HEK293 (cell line): ENCODE measurements around the gene CDH8.

ENCODE experiments used
- CTCF ChIA-PET: fragments of 350-600 bp; formaldehyde crosslinking; extraction: SDS; loops from one replicate; lab custom pipeline; 2021; ENCODE audit warnings: antibody characterized with exemption; lab: Yijun Ruan, JAX
- POLR2A ChIA-PET: fragments of 300-600 bp; formaldehyde crosslinking; extraction: SDS; loops from one replicate; lab custom pipeline; 2020; ENCODE audit warnings: antibody characterized with exemption, inconsistent platforms; lab: Yijun Ruan, JAX
- H3K27ac ChIP-seq: fragments of 200-500 bp; sonication (Bioruptor generic); 2 replicates; pipeline ENCODE4 v1.5.1; 2014; ENCODE audit warnings: low read depth, low read length, control low read depth, inconsistent platforms; ENCODE audit errors: extremely low read depth
- H3K36me3 ChIP-seq, 2 experiments: fragments of 200-500 bp in 1 of 2; sonication (Bioruptor generic) in 1 of 2; 1 replicate in 1 of 2; 2 replicates in 1 of 2; pipeline ENCODE4 v1.5.1; 2014 to 2017; ENCODE audit warnings: inconsistent platforms in 2 of 2, low read length in 2 of 2; ENCODE audit not compliant: control insufficient read depth in 2 of 2, insufficient read depth in 1 of 2
- H3K4me1 ChIP-seq: fragments of 200-500 bp; sonication (Bioruptor generic); 2 replicates; pipeline ENCODE4 v1.5.1; 2014; ENCODE audit warnings: mild to moderate bottlenecking, low read length, inconsistent platforms; ENCODE audit not compliant: control insufficient read depth, insufficient read depth
- H3K4me3 ChIP-seq: 2 replicates; pipeline ENCODE4 v1.5.1; 2011; ENCODE audit warnings: low read depth, mild to moderate bottlenecking, control low read depth, low read length, moderate library complexity
- H3K9me3 ChIP-seq: fragments of 200-500 bp; sonication (Bioruptor generic); 2 replicates; pipeline ENCODE4 v1.5.1; 2014; ENCODE audit warnings: low read depth, low read length, inconsistent platforms; ENCODE audit not compliant: control insufficient read depth, insufficient read depth
- BCL6B ChIP-seq: fragments of 450-650 bp; formaldehyde crosslinking; IDR thresholded peaks from 2 replicates; pipeline ENCODE4 v1.5.1; 2017; ENCODE audit warnings: missing biosample characterization, missing genetic modification characterization
- ELK4 ChIP-seq: IDR thresholded peaks from 2 replicates; pipeline ENCODE4 v1.6.1; 2011; ENCODE audit warnings: mild to moderate bottlenecking, low read depth, low read length, borderline replicate concordance
- GLI2 ChIP-seq: fragments of 450-650 bp; formaldehyde crosslinking; IDR thresholded peaks from 2 replicates; pipeline ENCODE4; 2017; ENCODE audit warnings: missing biosample characterization, missing genetic modification characterization, low read depth, borderline replicate concordance
- KLF8 ChIP-seq: fragments of 450-650 bp; formaldehyde crosslinking; IDR thresholded peaks from 2 replicates; pipeline ENCODE4 v1.5.1; 2016; ENCODE audit warnings: missing biosample characterization, missing genetic modification characterization
- PRDM1 ChIP-seq: fragments of 450-650 bp; formaldehyde crosslinking; IDR thresholded peaks from 2 replicates; pipeline ENCODE4; 2016; ENCODE audit warnings: missing biosample characterization, missing genetic modification characterization
- PRDM6 ChIP-seq: fragments of 450-650 bp; formaldehyde crosslinking; IDR thresholded peaks from 2 replicates; pipeline ENCODE4 v1.5.1; 2017; ENCODE audit warnings: missing biosample characterization, missing genetic modification characterization
- RBAK ChIP-seq: fragments of 450-650 bp; formaldehyde crosslinking; IDR thresholded peaks from 2 replicates; pipeline ENCODE4 v1.5.1; 2016; ENCODE audit warnings: missing biosample characterization, missing genetic modification characterization
- WT1 ChIP-seq: fragments of 450-650 bp; formaldehyde crosslinking; IDR thresholded peaks from 2 replicates; pipeline ENCODE4 v1.5.1; 2016; ENCODE audit warnings: missing biosample characterization, missing genetic modification characterization
- ZBTB6 ChIP-seq: fragments of 450-650 bp; formaldehyde crosslinking; IDR thresholded peaks from 2 replicates; pipeline ENCODE4 v1.5.1; 2017; ENCODE audit warnings: missing biosample characterization, missing genetic modification characterization
- ZNF175 ChIP-seq: fragments of 450-650 bp; formaldehyde crosslinking; IDR thresholded peaks from 2 replicates; pipeline ENCODE4 v1.5.1; 2016; ENCODE audit warnings: missing biosample characterization, missing genetic modification characterization
- ZNF211 ChIP-seq: fragments of 450-650 bp; formaldehyde crosslinking; IDR thresholded peaks from 2 replicates; pipeline ENCODE4 v1.5.1; 2016; ENCODE audit warnings: low read depth, missing biosample characterization, missing genetic modification characterization
- ZNF221 ChIP-seq: fragments of 450-650 bp; formaldehyde crosslinking; IDR thresholded peaks from 2 replicates; pipeline ENCODE4 v1.5.1; 2017; ENCODE audit warnings: missing biosample characterization, missing genetic modification characterization, borderline replicate concordance
- ZNF239 ChIP-seq: fragments of 450-650 bp; formaldehyde crosslinking; IDR thresholded peaks from 2 replicates; pipeline ENCODE4 v1.5.1; 2016; ENCODE audit warnings: missing biosample characterization, missing genetic modification characterization
- ZNF274 ChIP-seq, 2 experiments: fragments of 200-500 bp in 1 of 2; fragments of 450-650 bp in 1 of 2; sonication (Bioruptor generic) in 1 of 2; formaldehyde crosslinking in 1 of 2; IDR thresholded peaks; 2 replicates each; pipeline versions ENCODE4 v1.5.1 to v1.6.1; 2014 to 2016; ENCODE audit warnings: borderline replicate concordance in 1 of 2, inconsistent platforms in 1 of 2, low read length in 1 of 2, missing biosample characterization in 1 of 2, missing genetic modification characterization in 1 of 2
- ZNF302 ChIP-seq: fragments of 450-650 bp; formaldehyde crosslinking; IDR thresholded peaks from 2 replicates; pipeline ENCODE4 v1.5.1; 2016; ENCODE audit warnings: missing biosample characterization, missing genetic modification characterization, low read depth
- ZNF391 ChIP-seq: fragments of 450-650 bp; formaldehyde crosslinking; IDR thresholded peaks from 2 replicates; pipeline ENCODE4 v1.5.1; 2016; ENCODE audit warnings: low read depth, missing biosample characterization, missing genetic modification characterization, borderline replicate concordance
- ZNF433 ChIP-seq: fragments of 450-650 bp; formaldehyde crosslinking; IDR thresholded peaks from 2 replicates; pipeline ENCODE4 v1.5.1; 2016; ENCODE audit warnings: missing biosample characterization, missing genetic modification characterization, low read depth
- ZNF513 ChIP-seq: fragments of 450-650 bp; IDR thresholded peaks from 2 replicates; pipeline ENCODE4 v1.5.1; 2018; ENCODE audit warnings: missing biosample characterization, missing genetic modification characterization
- ZNF529 ChIP-seq: fragments of 450-650 bp; formaldehyde crosslinking; IDR thresholded peaks from 2 replicates; pipeline ENCODE4 v1.5.1; 2017; ENCODE audit warnings: missing genetic modification characterization, missing biosample characterization; ENCODE audit not compliant: insufficient replicate concordance
- ZNF561 ChIP-seq: fragments of 450-650 bp; IDR thresholded peaks from 2 replicates; pipeline ENCODE4 v1.5.1; 2018; ENCODE audit warnings: missing biosample characterization, missing genetic modification characterization, borderline replicate concordance
- ZNF639 ChIP-seq: fragments of 450-650 bp; formaldehyde crosslinking; IDR thresholded peaks from 2 replicates; pipeline ENCODE4 v1.5.1; 2016; ENCODE audit warnings: missing biosample characterization, missing genetic modification characterization
- ZNF792 ChIP-seq: fragments of 450-650 bp; formaldehyde crosslinking; IDR thresholded peaks from 2 replicates; pipeline ENCODE4 v1.5.1; 2016; ENCODE audit warnings: missing biosample characterization, missing genetic modification characterization
- ZSCAN30 ChIP-seq: fragments of 450-650 bp; IDR thresholded peaks from 2 replicates; pipeline ENCODE4 v1.5.1; 2018; ENCODE audit warnings: missing biosample characterization, mild to moderate bottlenecking, missing genetic modification characterization, moderate library complexity
- ZSCAN5A ChIP-seq: fragments of 450-650 bp; formaldehyde crosslinking; IDR thresholded peaks from 2 replicates; pipeline ENCODE4 v1.5.1; 2016; ENCODE audit warnings: missing biosample characterization, missing genetic modification characterization

Gene CDH8

GRCh38 chr16:61676740-61677139 is 359.5 kb downstream of the CDH8 start:
- H3K36me3 ChIP-seq, result no peaks in the 10 kb centered on the region
- no peaks in the 10 kb centered on the region for H3K9me3 ChIP-seq
- TF ChIP-seq RBAK (tag by site-specific recombination) (no peak), ZBTB6 (no peak), ELK4 (no peak), PRDM1 (tag by site-specific recombination) (no peak), ZSCAN30 (tag by site-specific recombination) (no peak), ZNF561 (no peak), BCL6B (tag by site-specific recombination) (no peak), ZNF513 (tag by site-specific recombination) (no peak), ZNF391 (tag by site-specific recombination) (no peak), KLF8 (tag by site-specific recombination) (no peak), ZNF433 (tag by site-specific recombination) (no peak), ZNF211 (no peak), ZNF175 (tag by site-specific recombination) (no peak), ZNF792 (no peak), ZNF274 (IDR thresholded peaks at IDR 0.05; ENCODE audit: low read length) (no peak), ZNF274 (tag by site-specific recombination; IDR thresholded peaks at IDR 0.05; ENCODE audit: borderline replicate concordance) (no peak)
- TF ChIP-seq, all 188 proteins: peak for 0
- H3K4me1 ChIP-seq, result no peaks in the 10 kb centered on the region
- H3K27ac ChIP-seq, result no peak overlapping the region
- ChIA-PET POLR2A (no interaction called here), CTCF (no interaction called here)
- H3K4me3 ChIP-seq, result no peak overlapping the region

- Histone ChIP-seq H3K4me3 (no peak overlapping the region), H3K36me3 (no peaks in the 10 kb centered on the region), H3K27ac (no peak overlapping the region), H3K9me3 (no peaks in the 10 kb centered on the region), H3K4me1 (no peaks in the 10 kb centered on the region)
- ChIA-PET POLR2A (no interaction called here), CTCF (no interaction called here)
- TF ChIP-seq ZNF239 (tag by site-specific recombination) (no peak), GLI2 (no peak), ZNF391 (tag by site-specific recombination) (no peak), ZSCAN5A (tag by site-specific recombination) (no peak), WT1 (tag by site-specific recombination) (no peak), ZNF529 (tag by site-specific recombination) (no peak), ZNF302 (tag by site-specific recombination) (no peak), ZNF513 (tag by site-specific recombination) (no peak), PRDM6 (tag by site-specific recombination) (no peak), ZNF639 (tag by site-specific recombination) (no peak), ZNF221 (no peak)
These were observed 365.1 kb downstream of the CDH8 start for GRCh38 chr16:61671161-61671560.
